GM21367 (cell line): ENCODE data around the gene NBPF12.
"Not testable (repeated sequence)": the region's sequence is repeated elsewhere in the genome, so short reads cannot be mapped to it uniquely, and the experiment has no call there.

ENCODE experiments used
- ATAC-seq: cut with Tn5 transposase; IDR thresholded peaks from one replicate; pipeline ENCODE4 v1.9.1; 2021; ENCODE audit not compliant: unreplicated experiment

NBPF12 gene

DNA sequence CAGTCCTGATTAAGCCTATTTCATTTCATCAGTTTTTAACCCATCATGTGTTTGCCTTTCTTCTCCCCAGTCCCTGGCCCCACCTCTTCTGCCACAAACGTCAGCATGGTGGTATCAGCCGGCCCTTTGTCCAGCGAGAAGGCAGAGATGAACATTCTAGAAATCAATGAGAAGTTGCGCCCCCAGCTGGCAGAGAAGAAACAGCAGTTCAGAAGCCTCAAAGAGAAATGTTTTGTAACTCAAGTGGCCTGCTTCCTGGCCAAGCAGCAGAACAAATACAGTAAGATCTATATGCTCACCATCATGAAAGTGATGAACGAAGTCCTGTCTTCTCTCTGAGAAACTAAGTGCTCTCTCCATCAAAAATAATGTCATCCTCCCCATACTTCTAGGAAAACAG lies 34.6 kb downstream of the NBPF12 start:
- ATAC-seq: not testable (repeated sequence)

- not testable (repeated sequence) for ATAC-seq
Observed at GRCh38 chr1:146985855-146986254, 47.7 kb downstream of the NBPF12 start.

DNA sequence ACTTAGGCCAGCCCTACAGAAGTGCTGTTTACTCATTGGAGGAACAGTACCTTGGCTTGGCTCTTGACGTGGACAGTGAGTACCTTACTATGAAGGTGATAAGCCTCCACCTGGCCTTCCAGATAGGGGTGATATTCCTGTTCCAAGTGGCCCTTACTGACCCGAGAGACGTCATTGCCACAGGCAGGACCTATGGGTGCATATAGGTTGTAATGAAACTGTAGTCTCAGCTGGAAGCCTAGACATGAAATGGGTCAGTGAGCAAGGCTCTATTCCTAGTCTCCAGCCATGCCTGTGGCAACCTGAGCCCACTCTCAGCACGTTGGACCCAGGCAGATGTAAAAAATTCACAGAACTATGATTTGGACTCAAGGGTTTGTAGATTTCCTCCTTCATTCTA lies 48.3 kb downstream of the NBPF12 start:
- not testable (repeated sequence) for ATAC-seq

DNA sequence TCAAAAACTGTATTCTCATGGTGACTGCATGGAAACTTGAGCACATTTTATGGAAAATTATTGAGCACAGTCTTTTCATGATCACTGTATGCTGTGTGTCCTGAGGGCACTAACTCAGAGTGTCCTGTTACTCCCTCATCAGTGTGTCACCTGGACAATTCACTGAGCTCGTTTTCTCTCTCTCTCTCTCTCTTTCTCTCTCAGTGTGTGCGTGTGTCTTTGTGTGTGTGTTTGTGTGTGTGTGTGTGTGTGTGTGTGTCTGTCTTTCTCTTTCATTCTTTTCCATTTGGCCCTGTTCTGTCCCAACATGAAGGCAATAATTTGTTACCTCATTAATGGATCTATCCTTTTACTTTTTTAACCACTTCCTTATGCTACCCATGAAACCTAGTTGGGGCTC lies 49.4 kb downstream of the NBPF12 start:
- ATAC-seq: not testable (repeated sequence)

GRCh38 chr1:146989455-146989854 lies 51.3 kb downstream of the NBPF12 start:
- ATAC-seq: not testable (repeated sequence)

DNA sequence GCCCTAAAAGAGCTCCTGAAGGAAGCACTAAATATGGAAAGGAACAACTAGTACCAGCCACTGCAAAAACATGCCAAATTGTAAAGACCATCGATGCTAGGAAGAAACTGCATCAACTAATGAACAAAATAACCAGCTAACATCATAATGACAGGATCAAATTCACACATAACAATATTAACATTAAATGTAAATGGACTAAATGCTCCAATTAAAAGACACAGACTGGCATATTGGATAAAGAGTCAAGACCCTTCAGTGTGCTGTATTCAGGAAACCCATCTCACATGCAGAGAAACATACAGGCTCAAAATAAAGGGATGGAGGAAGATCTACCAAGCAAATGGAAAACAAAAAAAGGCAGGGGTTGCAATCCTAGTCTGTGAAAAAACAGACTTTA lies 70.4 kb downstream of the NBPF12 start:
- ATAC-seq: not testable (repeated sequence)

- ATAC-seq: not testable (repeated sequence)
Observed at GRCh38 chr1:147026975-147027374, 88.9 kb downstream of the NBPF12 start.

DNA sequence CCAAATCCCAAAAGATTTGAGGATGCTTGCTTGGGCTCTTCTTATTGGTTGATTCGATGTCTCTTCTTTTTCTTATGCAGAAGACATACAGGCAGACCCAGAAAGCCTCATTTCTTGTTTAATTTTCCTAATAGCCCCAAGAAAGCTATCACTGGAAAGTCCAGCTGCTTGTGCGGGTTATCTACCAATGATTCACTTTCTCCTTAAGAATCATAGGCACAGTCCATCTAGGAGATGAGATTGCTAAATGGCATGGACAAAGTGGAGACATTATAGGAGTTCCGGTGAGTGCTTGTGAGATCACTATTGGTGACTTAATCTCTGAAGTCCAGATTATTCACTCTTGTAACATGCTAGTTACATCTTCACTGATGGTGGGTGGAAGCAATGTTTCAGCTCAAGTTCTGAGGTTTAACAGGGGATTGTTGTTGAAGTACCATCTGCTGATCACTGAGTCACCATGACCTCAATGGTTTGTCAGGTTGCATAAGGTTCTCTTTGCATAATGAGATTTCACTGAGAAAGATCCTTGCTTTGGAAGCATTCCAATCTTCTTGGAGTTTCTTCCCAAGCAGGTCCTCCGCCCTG lies 92.0 kb downstream of the NBPF12 start:
- not testable (repeated sequence) for ATAC-seq

DNA sequence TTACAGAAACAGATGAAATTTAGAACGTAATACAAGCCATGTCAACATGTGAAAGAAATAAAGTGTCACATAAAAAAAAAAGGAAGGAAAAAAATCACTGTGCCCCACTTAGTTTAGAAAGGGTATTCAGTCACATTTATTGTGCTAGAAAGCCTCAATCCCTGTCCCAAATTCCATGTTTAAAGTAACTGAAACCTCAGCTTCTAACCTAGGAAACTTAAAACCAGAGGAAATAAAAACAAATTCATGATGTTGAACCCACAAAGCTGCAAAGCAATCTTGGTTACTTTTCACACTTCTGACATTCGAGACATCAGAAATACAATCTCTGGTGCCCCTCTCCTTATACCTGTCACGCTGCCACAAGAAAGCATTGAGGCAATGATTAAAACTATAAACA lies 101.8 kb downstream of the NBPF12 start:
- no peak for ATAC-seq

DNA sequence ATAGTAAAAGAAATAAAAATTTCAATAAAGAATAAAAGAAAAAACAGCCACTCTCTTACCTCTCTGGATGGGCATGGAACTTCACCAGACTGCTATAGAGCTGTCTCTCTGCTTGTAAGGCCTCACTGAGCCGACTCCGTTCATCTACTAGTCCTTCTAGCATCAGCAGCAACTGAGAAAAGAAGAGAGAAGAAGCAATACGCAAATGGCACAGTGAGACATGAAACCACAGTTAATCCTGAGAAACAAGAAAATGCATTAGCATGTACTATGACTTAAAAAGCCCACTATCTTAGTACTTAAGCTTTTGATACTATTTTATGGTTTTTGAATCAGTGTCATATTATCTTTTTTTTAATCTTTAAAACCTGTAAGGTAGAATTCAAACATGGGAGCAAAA lies 104.8 kb downstream of the NBPF12 start:
- ATAC-seq: not testable (repeated sequence)

DNA sequence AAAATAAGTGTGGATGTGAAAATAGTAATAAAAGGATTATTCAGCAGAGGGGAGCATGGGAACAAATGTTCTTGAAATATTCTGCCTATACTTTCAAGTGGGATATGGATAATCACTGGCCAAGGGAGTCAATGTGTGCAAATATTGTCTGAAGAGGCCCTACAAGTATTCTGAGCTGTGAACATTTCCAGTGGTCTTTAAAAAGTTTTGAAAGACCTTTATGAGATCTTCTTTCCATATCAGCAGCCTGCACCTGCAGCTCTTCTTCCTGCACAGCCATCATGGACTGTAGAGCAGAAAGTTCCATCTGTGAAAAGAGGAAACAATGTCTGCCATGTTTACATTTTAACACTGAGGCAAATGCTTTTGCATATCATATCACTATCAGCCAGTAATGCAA lies 106.4 kb downstream of the NBPF12 start:
- not testable (repeated sequence) for ATAC-seq
